ENCODE results near the gene IFIT1.

DNA sequence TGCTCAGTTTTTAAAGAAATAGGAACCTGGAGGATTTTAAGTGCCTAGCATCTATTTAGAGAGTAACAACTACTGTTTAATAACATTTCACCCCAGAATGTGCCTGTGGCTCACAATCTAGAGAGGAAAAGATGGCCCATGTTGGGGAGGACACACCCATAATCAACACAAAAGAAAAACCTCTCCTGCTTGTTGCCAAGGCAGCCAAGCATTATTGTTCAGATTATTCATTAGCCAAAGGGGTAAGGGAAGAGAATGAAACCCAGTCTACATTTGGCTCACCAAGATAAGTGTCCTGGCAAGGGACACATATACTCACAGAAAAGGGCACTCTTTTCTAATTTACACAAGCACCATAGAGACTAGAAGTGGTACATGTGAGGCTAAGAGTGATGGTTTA lies 32.3 kb upstream of the IFIT1 start:
- TF ChIP-seq CTCF (conservative IDR thresholded peaks at IDR 0.05; ENCODE audit: low read depth in 2 of 2), result no peak
- no peak for TF ChIP-seq EZH2phosphoT487 (IDR thresholded peaks at IDR 0.05; ENCODE audit: unreplicated experiment)
- no peak for TF ChIP-seq EZH2 (IDR thresholded peaks at IDR 0.05; ENCODE audit: low read depth, unreplicated experiment)
- no peak for TF ChIP-seq ZNF331 (CRISPR knock-in tag; IDR thresholded peaks at IDR 0.05; ENCODE audit: low read depth)
- TF ChIP-seq ETS1 (IDR thresholded peaks at IDR 0.05), result no peak
- no peak for TF ChIP-seq POLR2AphosphoS5 (IDR thresholded peaks at IDR 0.05; ENCODE audit: low read depth)
